ENCODE measurements around the gene ZNF487.

GRCh38 chr10:43437141-43437870 is 395 bp downstream of the ZNF487 start:
- TF ChIP-seq CTCF (IDR thresholded peaks at IDR 0.05) = no peak
- TF ChIP-seq POLR2AphosphoS5 (IDR thresholded peaks at IDR 0.05; ENCODE audit: low read depth, low read length) = no peak
- TF ChIP-seq REST (IDR thresholded peaks at IDR 0.05; ENCODE audit: insufficient read depth in 1 of 2, low read depth in 2 of 2, low read length in 1 of 2) = no peak
- TF ChIP-seq TCF7L2 (IDR thresholded peaks at IDR 0.05; ENCODE audit: low read depth, low read length) = no peak
- no peak for TF ChIP-seq SIN3A (IDR thresholded peaks at IDR 0.05; ENCODE audit: borderline replicate concordance, insufficient read depth, low read depth, low read length)

All from Panc1 (cell line).